ENCODE measurements around the gene CASP7.

GRCh38 chr10:113770346-113770745 lies 90.6 kb downstream of the CASP7 start:
- TF ChIP-seq POLR2AphosphoS5 (IDR thresholded peaks at IDR 0.05) (no peak), EP300 (IDR thresholded peaks at IDR 0.05) (no peak)
- TF ChIP-seq, protein P1, sequence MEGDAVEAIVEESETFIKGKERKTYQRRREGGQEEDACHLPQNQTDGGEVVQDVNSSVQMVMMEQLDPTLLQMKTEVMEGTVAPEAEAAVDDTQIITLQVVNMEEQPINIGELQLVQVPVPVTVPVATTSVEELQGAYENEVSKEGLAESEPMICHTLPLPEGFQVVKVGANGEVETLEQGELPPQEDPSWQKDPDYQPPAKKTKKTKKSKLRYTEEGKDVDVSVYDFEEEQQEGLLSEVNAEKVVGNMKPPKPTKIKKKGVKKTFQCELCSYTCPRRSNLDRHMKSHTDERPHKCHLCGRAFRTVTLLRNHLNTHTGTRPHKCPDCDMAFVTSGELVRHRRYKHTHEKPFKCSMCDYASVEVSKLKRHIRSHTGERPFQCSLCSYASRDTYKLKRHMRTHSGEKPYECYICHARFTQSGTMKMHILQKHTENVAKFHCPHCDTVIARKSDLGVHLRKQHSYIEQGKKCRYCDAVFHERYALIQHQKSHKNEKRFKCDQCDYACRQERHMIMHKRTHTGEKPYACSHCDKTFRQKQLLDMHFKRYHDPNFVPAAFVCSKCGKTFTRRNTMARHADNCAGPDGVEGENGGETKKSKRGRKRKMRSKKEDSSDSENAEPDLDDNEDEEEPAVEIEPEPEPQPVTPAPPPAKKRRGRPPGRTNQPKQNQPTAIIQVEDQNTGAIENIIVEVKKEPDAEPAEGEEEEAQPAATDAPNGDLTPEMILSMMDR (IDR thresholded peaks at IDR 0.05) = no peak
